ENCODE measurements around the gene RASA1.

- TF ChIP-seq CTCF (conservative IDR thresholded peaks at IDR 0.05; ENCODE audit: low read depth, low read length) (no peak), EZH2 (IDR thresholded peaks at IDR 0.05; ENCODE audit: low read length, unreplicated experiment) (no peak)
These were observed 114.5 kb downstream of the RASA1 start for GRCh38 chr5:87382224-87382623.

Data from PC-3 (cell line).